Type B pancreatic cell (in vitro differentiated cells): ENCODE results near the gene GLI3. TPM values are rescaled to one million over a fixed set of nuclear protein-coding genes. Genes with fewer than 3 reads are reported as not detected.

ENCODE experiments used
- DNase-seq: peaks from one replicate; pipeline ENCODE4 v3.0.0; 2021; ENCODE audit warnings: mixed read lengths; ENCODE audit not compliant: unreplicated experiment; ENCODE audit errors: extremely low spot score
- H3K27ac Mint-ChIP-seq: 2 replicates; pipeline ENCODE4 v1.8.0; 2021; ENCODE audit warnings: mild to moderate bottlenecking, mixed read lengths
- H3K27me3 Mint-ChIP-seq: 2 replicates; pipeline ENCODE4 v1.8.0; 2021; ENCODE audit warnings: mixed read lengths
- H3K36me3 Mint-ChIP-seq: 2 replicates; pipeline ENCODE4 v1.8.0; 2021; ENCODE audit warnings: mixed read lengths
- H3K4me1 Mint-ChIP-seq: one replicate; pipeline ENCODE4 v1.8.0; 2021; ENCODE audit warnings: mixed read lengths; ENCODE audit not compliant: unreplicated experiment
- H3K4me3 Mint-ChIP-seq: 2 replicates; pipeline ENCODE4 v1.8.0; 2021; ENCODE audit warnings: mild to moderate bottlenecking, mixed read lengths
- H3K9me3 Mint-ChIP-seq: 2 replicates; pipeline ENCODE4 v1.8.0; 2021; ENCODE audit warnings: mixed read lengths
- total RNA-seq: library from RNA; stranded (reverse); gene quantifications from 2 replicates; pipeline ENCODE4 v1.2.1, GENCODE V29; 2021; ENCODE audit warnings: low replicate concordance
- TF ChIP-seq, protein P1 (sequence below): fragments of 200-600 bp; sonication (generic); conservative IDR thresholded peaks from 2 replicates; pipeline ENCODE4 v1.5.0; 2021; ENCODE audit warnings: antibody characterized with exemption, mild to moderate bottlenecking

Gene GLI3
- total RNA-seq, 1 donor from 2014 or later: 141 TPM

DNA sequence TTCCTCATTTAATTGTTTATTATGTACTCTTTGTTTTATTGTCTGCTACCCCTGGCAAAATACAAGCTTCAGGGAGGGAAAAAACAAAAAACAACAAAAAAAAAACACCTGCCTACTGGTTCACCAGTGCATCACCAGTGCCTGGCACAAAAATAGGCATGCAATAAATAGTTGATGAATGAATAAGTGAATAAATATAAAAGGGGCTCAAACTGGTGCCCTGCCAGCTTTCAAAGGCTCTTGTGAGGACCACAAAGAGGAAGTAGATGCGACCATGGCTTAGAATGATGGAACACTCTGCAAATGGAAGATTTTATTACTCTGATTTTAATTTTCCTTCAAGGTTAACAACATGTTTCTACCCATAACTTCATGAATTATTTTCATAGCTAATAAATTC lies 321.1 kb downstream of the GLI3 start:
- peaks cover 7% of the 10 kb centered on the region for H3K27me3 Mint-ChIP-seq
- TF ChIP-seq, protein P1, sequence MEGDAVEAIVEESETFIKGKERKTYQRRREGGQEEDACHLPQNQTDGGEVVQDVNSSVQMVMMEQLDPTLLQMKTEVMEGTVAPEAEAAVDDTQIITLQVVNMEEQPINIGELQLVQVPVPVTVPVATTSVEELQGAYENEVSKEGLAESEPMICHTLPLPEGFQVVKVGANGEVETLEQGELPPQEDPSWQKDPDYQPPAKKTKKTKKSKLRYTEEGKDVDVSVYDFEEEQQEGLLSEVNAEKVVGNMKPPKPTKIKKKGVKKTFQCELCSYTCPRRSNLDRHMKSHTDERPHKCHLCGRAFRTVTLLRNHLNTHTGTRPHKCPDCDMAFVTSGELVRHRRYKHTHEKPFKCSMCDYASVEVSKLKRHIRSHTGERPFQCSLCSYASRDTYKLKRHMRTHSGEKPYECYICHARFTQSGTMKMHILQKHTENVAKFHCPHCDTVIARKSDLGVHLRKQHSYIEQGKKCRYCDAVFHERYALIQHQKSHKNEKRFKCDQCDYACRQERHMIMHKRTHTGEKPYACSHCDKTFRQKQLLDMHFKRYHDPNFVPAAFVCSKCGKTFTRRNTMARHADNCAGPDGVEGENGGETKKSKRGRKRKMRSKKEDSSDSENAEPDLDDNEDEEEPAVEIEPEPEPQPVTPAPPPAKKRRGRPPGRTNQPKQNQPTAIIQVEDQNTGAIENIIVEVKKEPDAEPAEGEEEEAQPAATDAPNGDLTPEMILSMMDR: no peak
- H3K4me1 Mint-ChIP-seq: no peaks in the 10 kb centered on the region
- H3K9me3 Mint-ChIP-seq: no peaks in the 10 kb centered on the region
- H3K27ac Mint-ChIP-seq: no peak overlapping the region
- no peaks in the 10 kb centered on the region for H3K36me3 Mint-ChIP-seq
- no peak for DNase-seq
- H3K4me3 Mint-ChIP-seq: no peak overlapping the region

DNA sequence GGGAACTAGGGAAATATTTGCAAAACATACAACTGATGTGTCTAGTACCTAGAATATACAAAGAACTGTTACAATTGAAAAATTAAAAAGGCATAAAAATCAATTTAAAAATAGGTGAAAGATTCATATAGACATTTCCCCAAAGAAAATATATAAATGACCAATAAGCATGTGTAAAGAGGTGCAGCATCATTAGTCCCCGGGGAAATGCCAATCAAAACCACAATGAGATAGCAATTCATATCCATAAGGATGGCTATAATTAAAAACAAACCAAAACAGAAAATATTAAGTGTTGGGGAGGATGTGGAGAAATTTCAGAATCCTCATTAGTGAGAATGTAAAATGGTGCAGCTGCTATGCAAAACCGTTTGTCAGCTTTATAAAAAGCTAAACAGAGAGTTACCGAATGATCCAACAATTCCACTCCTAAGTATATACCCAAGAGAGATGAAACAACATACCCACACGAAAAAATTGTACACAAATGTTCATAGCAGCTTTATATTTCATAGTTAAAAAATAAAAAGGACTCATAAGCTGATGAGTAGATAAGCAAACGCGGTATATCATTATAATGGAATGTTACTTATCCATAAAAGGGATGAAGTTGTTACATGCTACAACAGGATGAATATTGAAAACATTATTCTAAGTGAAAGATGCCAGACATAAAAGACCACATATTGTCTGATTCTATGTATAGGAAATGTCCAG lies 324.0 kb downstream of the GLI3 start:
- peaks cover 8% of the 10 kb centered on the region for H3K9me3 Mint-ChIP-seq
- no peak for DNase-seq
- H3K27me3 Mint-ChIP-seq: no peaks in the 10 kb centered on the region
- H3K4me3 Mint-ChIP-seq: no peak overlapping the region
- TF ChIP-seq, protein P1: no peak
- H3K4me1 Mint-ChIP-seq: no peaks in the 10 kb centered on the region
- no peak overlapping the region for H3K27ac Mint-ChIP-seq
- no peaks in the 10 kb centered on the region for H3K36me3 Mint-ChIP-seq

DNA sequence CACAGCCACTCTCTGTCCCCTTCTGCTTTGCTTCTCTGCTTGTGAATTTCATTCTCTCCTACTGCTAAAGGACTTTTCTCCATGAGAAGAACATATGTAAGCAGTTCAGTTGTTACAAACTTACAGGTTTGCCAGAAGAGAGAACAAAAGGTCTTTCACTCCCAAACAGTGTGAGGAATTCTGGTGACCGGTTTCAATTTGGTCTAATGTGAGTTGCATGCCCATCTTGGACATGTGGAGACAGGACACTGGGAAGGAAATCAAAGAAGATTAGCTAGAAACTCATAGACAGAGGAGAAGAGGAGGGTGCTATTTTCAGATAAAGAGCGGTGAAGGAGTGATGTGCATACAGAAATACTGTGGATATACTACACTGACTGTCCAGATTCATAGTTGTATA lies 324.6 kb downstream of the GLI3 start:
- no peak for DNase-seq
- Mint-ChIP-seq H3K4me3 (no peak overlapping the region), H3K4me1 (no peaks in the 10 kb centered on the region), H3K27me3 (no peaks in the 10 kb centered on the region), H3K27ac (no peak overlapping the region), H3K9me3 (peaks cover 8% of the 10 kb centered on the region), H3K36me3 (no peaks in the 10 kb centered on the region)
- TF ChIP-seq, protein P1: no peak

DNA sequence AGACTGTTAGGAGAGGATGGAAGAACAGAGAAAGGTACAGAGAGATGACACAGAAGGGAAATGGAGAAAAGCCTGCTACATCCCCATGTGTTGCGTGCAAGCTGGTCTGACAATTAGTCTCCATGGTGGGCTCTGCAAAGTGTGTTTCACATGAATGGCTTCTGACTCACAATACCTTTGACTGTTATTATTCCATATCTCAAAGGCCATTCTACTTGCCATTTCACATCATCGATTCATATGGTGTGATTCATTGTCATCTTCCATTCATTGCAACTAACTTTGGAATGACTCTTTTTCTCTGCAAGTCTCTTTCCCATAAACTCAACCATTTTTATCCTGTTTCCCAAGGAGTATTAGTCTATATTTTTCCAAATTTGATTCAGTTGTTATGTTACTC lies 325.2 kb downstream of the GLI3 start:
- TF ChIP-seq, protein P1: no peak
- Mint-ChIP-seq H3K4me1 (no peaks in the 10 kb centered on the region), H3K9me3 (peaks cover 8% of the 10 kb centered on the region), H3K27ac (no peak overlapping the region), H3K4me3 (no peak overlapping the region), H3K36me3 (no peaks in the 10 kb centered on the region), H3K27me3 (no peaks in the 10 kb centered on the region)
- no peak for DNase-seq
